MM.1S (cell line): ENCODE measurements around the gene SUPT3H.

ENCODE experiments used
- CTCF ChIP-seq: fragments of 300-600 bp; sonication (generic); IDR thresholded peaks from 2 replicates; pipeline ENCODE4 v1.5.1; 2016; ENCODE audit warnings: antibody characterized with exemption, low read length, mixed read lengths
- EZH2 ChIP-seq: fragments of 300-600 bp; sonication (generic); optimal IDR thresholded peaks from 2 replicates; pipeline ENCODE3; 2017; ENCODE audit warnings: low read depth, mild to moderate bottlenecking, antibody characterized with exemption, low read length, mixed read lengths
- EZH2phosphoT487 ChIP-seq: fragments of 300-600 bp; sonication (generic); IDR thresholded peaks from 2 replicates; pipeline ENCODE4 v1.6.1; 2018; ENCODE audit warnings: antibody characterized with exemption, low read length

GRCh38 chr6:45184937-45185336 lies 192.8 kb downstream of the SUPT3H start:
- TF ChIP-seq CTCF = no peak
- no peak for TF ChIP-seq EZH2
- no peak for TF ChIP-seq EZH2phosphoT487
